ENCODE results near the gene PSTK.

PSTK gene

DNA sequence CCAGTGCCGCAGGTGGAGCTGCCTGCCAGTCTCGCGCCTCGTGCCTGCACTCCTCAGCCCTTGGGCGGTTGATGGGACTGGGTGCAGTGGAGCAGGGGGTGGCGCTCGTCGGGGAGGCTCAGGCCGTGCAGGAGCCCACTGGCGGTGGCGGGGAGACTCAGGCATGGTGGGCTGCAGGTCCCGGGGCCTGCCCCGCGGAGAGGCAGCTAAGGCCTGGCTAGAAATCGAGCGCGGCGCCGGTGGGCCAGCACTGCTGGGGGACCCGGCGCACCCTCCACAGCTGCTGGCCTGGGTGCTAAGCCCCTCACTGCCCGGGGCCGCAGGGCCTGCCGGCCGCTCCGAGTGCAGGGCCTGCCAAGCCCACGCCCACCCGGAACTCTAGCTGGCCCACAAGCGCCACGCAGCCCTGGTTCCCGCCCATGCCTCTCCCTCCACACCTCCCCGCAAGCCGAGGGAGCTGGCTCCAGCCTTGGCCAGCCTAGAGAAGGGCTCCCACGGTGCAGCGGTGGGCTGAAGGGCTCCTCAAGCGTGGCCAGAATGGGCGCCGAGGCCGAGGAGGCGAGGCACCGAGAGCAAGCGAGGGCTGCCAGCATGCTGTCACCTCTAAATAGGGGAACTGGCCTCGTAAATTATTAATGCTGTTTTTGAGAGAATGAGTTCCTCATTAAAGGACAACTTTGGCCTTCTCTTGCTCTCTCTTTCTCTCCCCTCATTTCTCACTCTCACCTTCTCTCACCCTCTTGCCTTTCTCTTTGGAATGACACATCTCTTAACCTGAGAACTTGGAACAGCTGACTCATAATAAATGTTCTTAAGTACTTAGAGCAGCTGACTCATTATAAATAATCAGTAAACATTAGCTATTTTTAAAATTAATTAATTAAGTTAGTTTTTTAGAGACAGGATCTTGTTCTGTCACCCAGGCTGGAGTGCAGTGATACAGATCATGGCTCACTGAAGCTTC is 33.5 kb downstream of the PSTK start:
- no peak for DNase-seq
- intact Hi-C loops (cut with DNase I) = no loop called here

GRCh38 chr10:123014772-123015171 is 34.6 kb downstream of the PSTK start:
- no peak for DNase-seq
- intact Hi-C loops (cut with DNase I) = no loop called here

- intact Hi-C loops (cut with DNase I) = no loop called here
- DNase-seq = no peak
Measured at GRCh38 chr10:123016228-123016627, 36.0 kb downstream of the PSTK start.

DNA sequence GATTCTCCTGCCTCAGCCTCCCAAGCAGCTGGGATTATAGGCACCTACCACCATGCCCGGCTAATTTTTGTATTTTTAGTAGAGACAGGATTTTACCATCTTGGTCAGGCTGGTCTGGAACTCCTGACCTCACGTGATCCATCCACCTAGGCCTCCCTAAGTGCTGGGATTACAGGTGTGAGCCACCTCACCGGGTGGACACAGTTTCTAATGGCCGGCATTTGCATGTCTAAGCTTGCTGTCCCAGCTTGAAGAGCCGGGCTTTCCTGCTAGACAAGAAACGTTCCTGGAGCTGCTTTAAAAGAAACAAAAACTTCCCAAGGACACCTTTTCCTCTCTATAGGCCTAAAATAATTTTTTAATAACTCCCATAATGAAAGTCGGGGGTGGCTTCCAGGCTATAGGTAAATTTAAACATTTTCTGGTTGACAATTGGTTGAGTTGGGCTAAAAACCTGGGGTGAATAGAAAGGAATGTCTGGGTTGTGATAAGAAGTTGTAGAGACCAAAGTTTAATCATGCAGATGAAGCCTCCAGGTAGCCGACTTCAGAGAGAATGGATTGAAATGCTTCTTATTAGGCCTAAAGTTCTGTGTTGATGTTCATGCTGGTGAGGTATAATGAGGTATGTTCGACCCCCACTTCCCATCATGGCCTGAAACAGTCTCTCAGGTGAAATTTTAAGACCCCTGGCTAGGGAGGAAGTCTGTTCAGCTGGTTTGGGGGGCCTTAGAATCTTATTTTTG is 37.4 kb downstream of the PSTK start:
- intact Hi-C loops (cut with DNase I) = no loop called here

DNA sequence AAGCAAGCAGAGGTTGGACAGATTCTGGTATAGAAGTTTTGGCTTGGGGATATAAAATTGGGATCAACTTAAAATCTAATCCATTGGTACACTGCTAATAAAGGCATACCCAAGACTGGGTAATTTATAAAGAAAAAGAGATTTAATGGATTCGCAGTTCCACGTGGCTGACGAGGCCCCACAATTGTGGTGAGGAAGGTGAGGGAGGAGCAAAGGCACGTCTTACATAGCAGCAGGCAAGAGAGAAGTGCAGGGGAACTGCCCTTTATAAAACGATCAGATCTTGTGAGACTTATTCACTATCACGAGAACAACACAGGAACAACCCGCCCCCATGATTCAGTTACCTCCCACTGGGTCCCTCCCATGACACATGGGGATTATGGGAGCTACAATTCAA is 38.3 kb downstream of the PSTK start:
- no peak for DNase-seq
- intact Hi-C loops (cut with DNase I) = no loop called here

More for the DNA sequence above, 37.4 kb downstream of the PSTK start:
- no peak for DNase-seq

DNA sequence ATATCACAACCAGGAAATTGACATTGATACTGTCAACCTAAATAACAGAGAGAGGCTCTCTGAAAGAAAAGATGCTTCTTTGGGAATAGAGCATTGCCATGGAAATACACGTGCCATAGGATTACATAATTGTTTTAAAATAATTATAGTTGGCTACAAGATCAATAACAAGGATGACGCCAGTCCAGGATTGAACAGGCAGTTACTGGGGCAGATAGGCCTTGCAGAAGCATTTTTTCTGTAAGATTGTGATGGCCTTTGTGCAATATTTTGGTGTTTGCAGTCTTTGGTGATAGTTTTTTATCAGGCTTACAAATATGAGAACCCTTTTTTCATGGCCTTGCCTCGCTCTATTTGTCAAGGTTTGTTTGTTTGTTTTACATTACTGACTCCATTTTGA is 39.1 kb downstream of the PSTK start:
- no peak for DNase-seq
- intact Hi-C loops (cut with DNase I) = no loop called here

DNA sequence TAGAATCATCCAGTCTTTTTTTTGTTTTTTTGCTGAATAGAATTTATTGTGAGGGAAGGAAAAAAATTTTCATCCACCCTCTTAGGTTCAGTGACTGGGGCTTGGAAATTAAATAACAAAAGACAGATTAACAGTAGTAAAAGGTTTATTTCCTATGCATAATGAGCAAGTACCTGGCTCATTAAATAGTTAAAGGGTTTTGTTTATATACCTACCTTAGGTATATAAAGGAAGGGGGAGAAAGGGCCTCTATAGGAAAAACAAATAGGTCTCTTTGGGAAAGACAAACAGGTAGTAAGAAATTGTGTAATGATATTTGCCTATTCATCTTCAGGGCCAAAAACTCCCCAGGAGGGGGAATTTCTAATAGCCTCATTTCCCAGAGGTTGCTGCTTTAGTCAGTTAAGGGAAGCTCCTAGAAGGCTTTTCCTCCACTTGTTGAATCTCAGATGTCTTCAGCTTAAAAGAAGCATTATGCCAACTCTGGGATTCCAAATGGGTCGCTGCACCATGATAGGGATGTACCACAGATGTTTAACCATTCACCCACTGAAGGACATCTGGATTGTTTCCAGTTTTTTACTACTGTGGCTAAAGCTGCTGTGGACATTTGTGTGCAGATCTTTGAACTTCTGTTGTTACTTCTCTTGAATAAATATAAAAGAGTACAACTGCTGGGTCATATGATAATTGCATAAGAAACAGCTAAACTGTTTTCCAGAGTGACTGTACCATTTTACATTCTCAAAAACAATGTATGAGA is 39.9 kb downstream of the PSTK start:
- intact Hi-C loops (cut with DNase I) = loop anchor here (10.0 kb wide), 1 partner anchor 365 kb away; no protein-coding TSS in a partner anchor
- DNase-seq = no peak

DNA sequence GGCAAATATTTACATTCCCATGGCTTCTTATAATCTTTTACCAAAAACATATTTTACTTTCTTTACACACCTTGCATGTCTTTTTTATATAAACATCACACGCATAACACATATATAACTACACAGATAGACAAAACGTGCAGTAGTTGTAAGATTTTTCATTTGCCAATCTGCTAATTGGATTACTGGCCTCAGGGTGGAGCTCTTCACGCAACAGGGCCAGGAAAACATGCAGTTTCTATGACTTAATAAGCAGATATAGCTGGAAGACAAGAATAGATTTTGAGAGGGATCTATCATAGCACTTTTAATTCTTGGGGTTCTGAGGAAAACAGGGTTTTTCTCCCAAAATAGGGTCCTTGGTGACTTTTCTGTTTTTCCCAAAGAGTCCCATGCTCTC is 41.3 kb downstream of the PSTK start:
- intact Hi-C loops (cut with DNase I) = loop anchor here (10.0 kb wide), 1 partner anchor 363 kb away; no protein-coding TSS in a partner anchor
- no peak for DNase-seq

DNA sequence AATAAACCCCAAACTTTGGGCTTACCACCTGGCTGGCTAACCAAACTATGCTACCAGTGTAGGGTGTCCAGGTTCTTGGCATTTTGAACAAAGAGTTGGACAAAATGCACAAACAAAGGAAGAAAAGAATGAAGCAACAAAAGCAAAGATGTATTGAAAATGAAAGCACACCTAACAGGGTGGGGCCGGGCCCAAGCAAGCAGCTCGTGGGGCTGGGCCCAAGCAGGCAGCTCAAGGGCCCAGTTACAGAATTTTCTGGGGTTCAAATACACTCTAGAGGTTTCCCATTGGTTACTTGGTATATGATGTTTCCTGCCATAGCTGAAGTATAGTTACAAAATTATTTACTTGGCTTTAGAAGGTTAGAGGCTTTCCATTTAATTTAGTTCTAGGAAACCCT is 44.3 kb downstream of the PSTK start:
- intact Hi-C loops (cut with DNase I) = loop anchor here (10.0 kb wide), 1 partner anchor 360 kb away; no protein-coding TSS in a partner anchor
- no peak for DNase-seq

- no peak for DNase-seq
- intact Hi-C loops (cut with DNase I) = loop anchor here (10.0 kb wide), 1 partner anchor 358 kb away; no protein-coding TSS in a partner anchor
Measured at GRCh38 chr10:123026302-123026701, 46.1 kb downstream of the PSTK start.

- no peak for DNase-seq
- intact Hi-C loops (cut with DNase I) = loop anchor here (10.0 kb wide), 1 partner anchor 357 kb away; no protein-coding TSS in a partner anchor
Measured at GRCh38 chr10:123027861-123028260, 47.7 kb downstream of the PSTK start.

GRCh38 chr10:123031124-123031523 is 50.9 kb downstream of the PSTK start:
- intact Hi-C loops (cut with DNase I) = no loop called here
- no peak for DNase-seq

DNA sequence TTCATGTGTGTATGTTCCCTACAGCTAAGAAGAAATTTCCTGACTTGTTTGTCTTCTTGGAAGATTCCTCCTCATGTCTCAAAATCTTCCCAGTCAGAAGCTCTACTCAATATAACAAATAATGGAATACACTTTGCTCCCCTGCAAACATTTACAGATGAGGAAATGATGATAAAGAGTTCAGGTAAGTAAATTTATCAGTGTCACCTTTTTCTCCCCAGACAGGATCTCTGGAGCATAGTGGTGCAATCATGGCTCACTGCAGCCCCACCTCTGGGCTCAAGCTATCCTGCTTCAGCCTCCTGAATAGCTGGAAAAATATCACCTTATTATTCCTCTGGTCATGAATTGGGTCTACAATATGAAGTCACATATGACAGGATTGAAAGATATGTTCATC is 54.1 kb downstream of the PSTK start:
- intact Hi-C loops (cut with DNase I) = no loop called here
- no peak for DNase-seq

GRCh38 chr10:123035467-123036086 is 55.4 kb downstream of the PSTK start:
- intact Hi-C loops (cut with DNase I) = no loop called here
- DNase-seq = no peak

DNA sequence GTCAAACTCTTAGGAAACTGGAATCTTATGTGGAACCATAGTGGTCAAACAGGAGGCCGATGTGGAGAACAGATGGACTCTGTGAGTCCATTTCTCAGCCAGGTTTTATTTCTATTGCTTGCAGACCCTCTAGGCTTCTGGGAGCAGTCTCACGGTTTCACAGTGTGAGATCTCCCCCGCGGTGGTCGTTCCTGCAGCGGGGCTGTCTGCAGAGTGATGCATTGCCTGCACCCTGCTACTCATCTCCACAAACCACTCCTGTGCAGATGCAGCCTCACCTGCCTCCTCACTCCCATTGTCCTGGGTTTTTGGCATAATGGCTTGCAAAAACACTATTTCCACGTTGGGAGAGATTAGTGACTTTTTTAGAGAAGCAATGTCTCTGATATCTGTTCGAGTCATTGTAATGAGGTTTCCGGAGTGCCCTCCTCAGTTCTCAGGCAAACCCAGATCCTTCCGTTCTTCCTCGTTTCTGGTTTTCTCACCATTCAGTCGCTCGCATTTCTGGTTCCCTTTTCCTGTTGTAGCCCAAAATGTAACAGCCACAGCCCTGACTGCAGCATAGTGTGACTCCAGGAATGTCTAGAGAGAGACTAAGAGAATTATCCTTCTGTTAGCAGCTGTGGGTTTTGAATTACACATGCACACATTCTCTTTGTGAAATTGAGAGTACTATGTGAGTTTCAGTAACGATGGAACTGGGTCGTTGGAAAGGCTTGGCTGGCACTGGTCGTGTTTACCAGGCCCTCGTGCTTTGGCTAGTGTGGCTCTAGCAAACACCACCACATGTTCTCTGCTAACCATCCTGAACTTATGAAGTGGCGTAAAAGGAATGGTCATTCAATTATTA is 58.8 kb downstream of the PSTK start:
- intact Hi-C loops (cut with DNase I) = no loop called here
- DNase-seq = no peak

DNA sequence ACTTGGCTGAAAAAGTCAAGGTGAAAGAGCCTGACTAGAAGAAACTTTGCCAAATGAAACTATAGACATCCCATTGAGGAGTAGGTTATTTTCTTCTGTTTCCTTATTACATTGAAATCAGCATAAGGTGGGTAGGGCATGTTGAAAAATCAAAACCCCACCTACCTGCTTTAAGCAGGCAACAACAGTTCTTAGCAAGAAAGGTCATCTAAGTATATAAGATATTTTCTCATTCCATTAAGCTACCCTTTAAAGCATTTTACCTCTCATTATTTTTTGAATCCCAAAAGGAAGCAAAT is 59.4 kb downstream of the PSTK start:
- intact Hi-C loops (cut with DNase I) = no loop called here

More for the DNA sequence above, 59.4 kb downstream of the PSTK start:
- no peak for DNase-seq

All from head of caudate nucleus (tissue), 42 donors.